Keratinocyte (primary cell): ENCODE measurements around the gene ACACA. TPM values are rescaled to one million over a fixed set of nuclear protein-coding genes. Genes with fewer than 3 reads are reported as not detected.

Source experiments
- DNase-seq: peaks from one replicate; pipeline ENCODE4 v3.0.0-alpha.2; 2011; ENCODE audit warnings: low read depth, missing footprints, low spot score
- FAIRE-seq: peaks from 2 replicates; lab custom pipeline; 2011; peaks lifted over from hg19 to GRCh38; lab: Jason Lieb, UNC
- H2AFZ ChIP-seq: 2 replicates; pipeline ENCODE4 v1.6.0; 2012; ENCODE audit warnings: low read length, control low read depth, inconsistent platforms; ENCODE audit not compliant: control insufficient read depth
- H3K27ac ChIP-seq: 2 replicates; pipeline ENCODE4 v1.5.1; 2011; ENCODE audit warnings: low read length; ENCODE audit not compliant: control insufficient read depth, insufficient read depth
- H3K27me3 ChIP-seq: 3 replicates; pipeline ENCODE4 v1.6.0; 2011; ENCODE audit warnings: low read length; ENCODE audit not compliant: control insufficient read depth, insufficient read depth; ENCODE audit errors: extremely low read depth
- H3K36me3 ChIP-seq, 2 experiments: 2 replicates in 1 of 2; 3 replicates in 1 of 2; pipeline ENCODE4 v1.5.1; 2011; ENCODE audit warnings: low read length in 2 of 2, mild to moderate bottlenecking in 1 of 2; ENCODE audit not compliant: control insufficient read depth in 2 of 2, insufficient read depth in 2 of 2; ENCODE audit errors: extremely low read depth in 1 of 2
- H3K4me1 ChIP-seq: 3 replicates; pipeline ENCODE4 v1.5.1; 2011; ENCODE audit warnings: low read length; ENCODE audit not compliant: control insufficient read depth, insufficient read depth; ENCODE audit errors: extremely low read depth
- H3K4me2 ChIP-seq: 3 replicates; pipeline ENCODE4 v1.6.0; 2011; ENCODE audit warnings: low read depth, low read length; ENCODE audit not compliant: control insufficient read depth, insufficient read depth; ENCODE audit errors: extremely low read depth
- H3K4me3 ChIP-seq, 3 experiments: fragments of 200-600 bp in 1 of 3; sonication (generic) in 1 of 3; 2 replicates in 2 of 3; 3 replicates in 1 of 3; pipeline ENCODE4 v1.5.1; 2011 to 2016; ENCODE audit warnings: low read length in 3 of 3, mild to moderate bottlenecking in 3 of 3, control low read depth in 2 of 3, inconsistent platforms in 1 of 3, low read depth in 1 of 3, mixed read lengths in 1 of 3, mixed run types in 1 of 3, moderate library complexity in 1 of 3; ENCODE audit not compliant: control insufficient read depth in 2 of 3, insufficient read depth in 2 of 3; ENCODE audit errors: extremely low read depth in 1 of 3
- H3K79me2 ChIP-seq: 2 replicates; pipeline ENCODE4 v1.6.0; 2012; ENCODE audit warnings: low read length; ENCODE audit not compliant: control insufficient read depth, insufficient read depth
- H3K9ac ChIP-seq: 3 replicates; pipeline ENCODE4 v1.6.0; 2011; ENCODE audit warnings: low read length; ENCODE audit not compliant: control insufficient read depth, insufficient read depth; ENCODE audit errors: extremely low read depth
- H3K9me1 ChIP-seq: 3 replicates; pipeline ENCODE4 v1.6.0; 2011; ENCODE audit warnings: low read length; ENCODE audit not compliant: control insufficient read depth, insufficient read depth; ENCODE audit errors: extremely low read depth
- H3K9me3 ChIP-seq: 2 replicates; pipeline ENCODE4 v1.5.1; 2012; ENCODE audit warnings: low read depth, low read length; ENCODE audit not compliant: control insufficient read depth
- H4K20me1 ChIP-seq: 3 replicates; pipeline ENCODE4 v1.6.0; 2011; ENCODE audit warnings: low read length; ENCODE audit not compliant: control insufficient read depth, insufficient read depth; ENCODE audit errors: extremely low read depth
- CTCF ChIP-seq, 3 experiments: IDR thresholded peaks in 1 of 3; conservative IDR thresholded peaks in 1 of 3; optimal IDR thresholded peaks in 1 of 3; 2 replicates in 2 of 3; 3 replicates in 1 of 3; pipeline versions ENCODE3 to v1.5.1; 2011; ENCODE audit warnings: low read length in 3 of 3, mild to moderate bottlenecking in 3 of 3, moderate library complexity in 2 of 3, control low read depth in 1 of 3, inconsistent platforms in 1 of 3; ENCODE audit not compliant: insufficient read depth in 2 of 3; ENCODE audit errors: extremely low read depth in 1 of 3
- EZH2 ChIP-seq: IDR thresholded peaks from one replicate; pipeline ENCODE4 v1.6.1; 2012; ENCODE audit warnings: inconsistent platforms, mild to moderate bottlenecking, low read length, moderate library complexity
- dilution Hi-C: fragments of 300-500 bp; cut with MboI; formaldehyde crosslinking; loops from one replicate; pipeline ENCODE4 v1.7.0; 2020; ENCODE audit warnings: low sequenced_read_pairs; ENCODE audit not compliant: extremely low pct_ligation_motif_present
- polyA plus RNA-seq, 5 experiments: library from polyadenylated mRNA; depleted of rRNA in 3 of 5; stranded (reverse) in 3 of 5; stranded (forward) in 1 of 5; unstranded in 1 of 5; fragments of >200 nt; gene quantifications; 1 replicate in 1 of 5; 2 replicates in 3 of 5; 3 replicates in 1 of 5; pipeline versions ENCODE4 v1.2.1 to v1.2.3, GENCODE V29; 2011 to 2012; ENCODE audit warnings: missing spikeins in 2 of 5, low read depth in 1 of 5, low replicate concordance in 1 of 5

The ACACA gene
- polyA plus RNA-seq, 1 donor (not counting 4 experiments of a cell fraction or from before 2014, with no cell fraction given), result 85.8 TPM

GRCh38 chr17:37158290-37158689 lies 248.3 kb downstream of the ACACA start:
- Histone ChIP-seq H2AFZ (no peak overlapping the region), H3K79me2 (no peaks in the 10 kb centered on the region), H3K27ac (peak overlapping the region; percentile 50), H3K4me2 (peak overlapping the region; percentile 13), H3K4me1 (peaks cover 30% of the 10 kb centered on the region), H3K9me1 (peaks cover 4% of the 10 kb centered on the region), H3K36me3 (peaks cover 6 to 26% of the 10 kb centered on the region in 2 experiments), H3K9me3 (no peaks in the 10 kb centered on the region), H4K20me1 (no peaks in the 10 kb centered on the region), H3K4me3 (no peak overlapping the region), H3K9ac (no peak overlapping the region), H3K27me3 (no peaks in the 10 kb centered on the region)
- no peak for TF ChIP-seq EZH2
- no peak for TF ChIP-seq CTCF (optimal IDR thresholded peaks at IDR 0.05 in 1 of 3, IDR thresholded peaks at IDR 0.05 in 1 of 3, conservative IDR thresholded peaks at IDR 0.05 in 1 of 3; ENCODE audit: extremely low read depth in 1 of 3, insufficient read depth in 2 of 3, low read length in 3 of 3)
- dilution Hi-C loops, result no loop called here
- no peak for FAIRE-seq
- peak; percentile 41 for DNase-seq

- Histone ChIP-seq H3K27ac (no peak overlapping the region), H3K4me2 (no peak overlapping the region)
Measured at GRCh38 chr17:37148156-37148555, 258.5 kb downstream of the ACACA start.

More at GRCh38 chr17:37148156-37148555, 258.5 kb downstream of the ACACA start:
- H3K36me3 ChIP-seq, result peaks cover 8 to 11% of the 10 kb centered on the region in 2 experiments
- H4K20me1 ChIP-seq, result no peaks in the 10 kb centered on the region
- DNase-seq (no peak), FAIRE-seq (no peak)
- H3K9ac ChIP-seq, result no peak overlapping the region
- peaks cover 10% of the 10 kb centered on the region for H3K4me1 ChIP-seq
- TF ChIP-seq EZH2, result no peak
- TF ChIP-seq CTCF (optimal IDR thresholded peaks at IDR 0.05 in 1 of 3, IDR thresholded peaks at IDR 0.05 in 1 of 3, conservative IDR thresholded peaks at IDR 0.05 in 1 of 3; ENCODE audit: extremely low read depth in 1 of 3, insufficient read depth in 2 of 3, low read length in 3 of 3), result no peak
- dilution Hi-C loops, result no loop called here
- no peaks in the 10 kb centered on the region for H3K9me1 ChIP-seq
- no peaks in the 10 kb centered on the region for H3K27me3 ChIP-seq
- no peaks in the 10 kb centered on the region for H3K79me2 ChIP-seq
- H3K9me3 ChIP-seq, result no peaks in the 10 kb centered on the region
- H3K4me3 ChIP-seq, result no peak overlapping the region
- H2AFZ ChIP-seq, result no peak overlapping the region
